ENCODE results near the gene EHHADH.

DNA sequence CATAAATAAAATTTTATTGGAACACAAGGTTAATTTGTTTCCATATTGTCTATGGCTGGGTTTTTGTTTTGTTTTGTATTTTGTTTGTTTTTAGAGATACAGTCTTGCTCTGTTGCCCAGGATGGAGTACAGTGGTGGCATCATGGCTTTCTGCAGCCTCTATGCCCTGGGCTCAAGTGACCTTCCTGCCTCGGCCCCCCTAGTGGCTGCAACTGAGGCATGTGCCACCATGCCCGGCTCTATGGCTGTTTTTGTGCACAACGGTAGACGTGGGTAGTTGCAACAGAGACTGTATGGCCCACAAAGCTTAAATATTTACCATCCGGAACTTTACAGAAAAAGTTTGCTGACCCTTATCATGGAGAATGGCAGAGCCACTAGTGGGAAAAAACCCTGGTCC, 54.2 kb downstream of the EHHADH start:
- TF ChIP-seq, protein P1, sequence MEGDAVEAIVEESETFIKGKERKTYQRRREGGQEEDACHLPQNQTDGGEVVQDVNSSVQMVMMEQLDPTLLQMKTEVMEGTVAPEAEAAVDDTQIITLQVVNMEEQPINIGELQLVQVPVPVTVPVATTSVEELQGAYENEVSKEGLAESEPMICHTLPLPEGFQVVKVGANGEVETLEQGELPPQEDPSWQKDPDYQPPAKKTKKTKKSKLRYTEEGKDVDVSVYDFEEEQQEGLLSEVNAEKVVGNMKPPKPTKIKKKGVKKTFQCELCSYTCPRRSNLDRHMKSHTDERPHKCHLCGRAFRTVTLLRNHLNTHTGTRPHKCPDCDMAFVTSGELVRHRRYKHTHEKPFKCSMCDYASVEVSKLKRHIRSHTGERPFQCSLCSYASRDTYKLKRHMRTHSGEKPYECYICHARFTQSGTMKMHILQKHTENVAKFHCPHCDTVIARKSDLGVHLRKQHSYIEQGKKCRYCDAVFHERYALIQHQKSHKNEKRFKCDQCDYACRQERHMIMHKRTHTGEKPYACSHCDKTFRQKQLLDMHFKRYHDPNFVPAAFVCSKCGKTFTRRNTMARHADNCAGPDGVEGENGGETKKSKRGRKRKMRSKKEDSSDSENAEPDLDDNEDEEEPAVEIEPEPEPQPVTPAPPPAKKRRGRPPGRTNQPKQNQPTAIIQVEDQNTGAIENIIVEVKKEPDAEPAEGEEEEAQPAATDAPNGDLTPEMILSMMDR (IDR thresholded peaks at IDR 0.05): no peak
- TF ChIP-seq POLR2A (IDR thresholded peaks at IDR 0.05): no peak

Measured in uterus (tissue), 2 donors.